H1 (cell line): Measurements from ENCODE around the gene RAET1L. TPM values are rescaled to one million over a fixed set of nuclear protein-coding genes. Genes with fewer than 3 reads are reported as not detected.

Source experiments
- CTCF ChIA-PET: fragments of 300-600 bp; sonication (Branson Sonifier 250); formaldehyde crosslinking; loops from one replicate; lab custom pipeline; 2021; ENCODE audit not compliant: partially characterized antibody; lab: Charles Lee
- POLR2A ChIA-PET: fragments of 300-600 bp; sonication (Branson Sonifier 250); formaldehyde crosslinking; loops from one replicate; lab custom pipeline; 2021; ENCODE audit warnings: inconsistent platforms; ENCODE audit not compliant: partially characterized antibody; lab: Charles Lee
- DNase-seq, 2 experiments: peaks; one replicate each; pipeline versions ENCODE4 v3.0.0 to v3.0.0-alpha.2; 2010 to 2022; ENCODE audit warnings: low spot score in 2 of 2, low read depth in 1 of 2, mixed read lengths in 1 of 2
- FAIRE-seq: peaks from 2 replicates; lab custom pipeline; 2011; peaks lifted over from hg19 to GRCh38; lab: Jason Lieb, UNC
- H2AFZ ChIP-seq: 2 replicates; pipeline ENCODE4 v1.8.1; 2012; ENCODE audit warnings: low read length, inconsistent platforms
- H2AK5ac ChIP-seq: 2 replicates; pipeline ENCODE4 v1.6.1; 2013; ENCODE audit warnings: low read depth, low read length
- H2BK120ac ChIP-seq: replicated peaks from 2 replicates; pipeline ENCODE3; 2013; ENCODE audit warnings: low read depth, low read length, inconsistent platforms
- H2BK12ac ChIP-seq: 2 replicates; pipeline ENCODE4 v1.6.1; 2013; ENCODE audit warnings: low read depth, low read length
- H2BK15ac ChIP-seq: 2 replicates; pipeline ENCODE4 v1.6.1; 2013; ENCODE audit warnings: low read length
- H2BK20ac ChIP-seq: 2 replicates; pipeline ENCODE4 v1.6.1; 2013; ENCODE audit warnings: low read length
- H2BK5ac ChIP-seq: 2 replicates; pipeline ENCODE4 v1.6.1; 2013; ENCODE audit warnings: low read depth, low read length
- H3K14ac ChIP-seq: 2 replicates; pipeline ENCODE4 v1.6.1; 2013; ENCODE audit warnings: inconsistent platforms; ENCODE audit not compliant: insufficient read length
- H3K18ac ChIP-seq: 2 replicates; pipeline ENCODE4 v1.6.1; 2013; ENCODE audit warnings: low read length; ENCODE audit errors: extremely low read depth
- H3K23ac ChIP-seq: 2 replicates; pipeline ENCODE4 v1.6.1; 2013; ENCODE audit warnings: inconsistent platforms; ENCODE audit not compliant: insufficient read length
- H3K23me2 ChIP-seq: 2 replicates; pipeline ENCODE4 v1.6.1; 2013; ENCODE audit warnings: low read depth, low read length
- H3K27ac ChIP-seq: 2 replicates; pipeline ENCODE4 v1.6.1; 2011; ENCODE audit warnings: low read depth, low read length, inconsistent platforms
- H3K27me3 ChIP-seq, 4 experiments: replicated peaks in 1 of 4; 1 replicate in 1 of 4; 2 replicates in 3 of 4; pipeline versions ENCODE4 v1.6.1 to v1.8.1; 2011 to 2013; ENCODE audit warnings: low read length in 3 of 4, mild to moderate bottlenecking in 3 of 4, inconsistent platforms in 2 of 4, mixed read lengths in 2 of 4, moderate library complexity in 1 of 4; ENCODE audit not compliant: control insufficient read depth in 3 of 4, insufficient read depth in 3 of 4; ENCODE audit errors: extremely low read depth in 1 of 4
- H3K36me3 ChIP-seq, 4 experiments: 2 replicates each; pipeline versions ENCODE4 v1.6.1 to v1.8.1; 2011 to 2013; ENCODE audit warnings: mild to moderate bottlenecking in 4 of 4, low read length in 3 of 4, moderate library complexity in 2 of 4, control low read depth in 1 of 4, inconsistent platforms in 1 of 4; ENCODE audit not compliant: insufficient read depth in 4 of 4, control insufficient read depth in 2 of 4
- H3K4ac ChIP-seq: replicated peaks from 2 replicates; pipeline ENCODE3; 2013; ENCODE audit warnings: low read length, low read depth, mixed read lengths, inconsistent platforms; ENCODE audit not compliant: insufficient read length
- H3K4me1 ChIP-seq, 4 experiments: replicated peaks in 1 of 4; 1 replicate in 1 of 4; 2 replicates in 3 of 4; pipeline versions ENCODE4 v1.6.1 to v1.8.1; 2011 to 2013; ENCODE audit warnings: low read length in 3 of 4, inconsistent platforms in 2 of 4, mixed read lengths in 1 of 4; ENCODE audit not compliant: insufficient read depth in 4 of 4, control insufficient read depth in 3 of 4
- H3K4me2 ChIP-seq, 2 experiments: 2 replicates each; pipeline versions ENCODE4 v1.6.1 to v1.8.1; 2011 to 2013; ENCODE audit warnings: low read depth in 2 of 2, low read length in 2 of 2, control low read depth in 1 of 2, inconsistent platforms in 1 of 2, mild to moderate bottlenecking in 1 of 2; ENCODE audit not compliant: insufficient read depth in 1 of 2
- H3K4me3 ChIP-seq, 4 experiments: fragments of 200-600, 300-600 bp in 1 of 4; sonication (generic), shearing (Covaris generic), sonication (Bioruptor Twin) in 1 of 4; 2 replicates each; pipeline versions ENCODE4 v1.5.1 to v1.8.1; 2011 to 2016; ENCODE audit warnings: low read length in 4 of 4, low read depth in 3 of 4, control low read depth in 2 of 4, inconsistent platforms in 2 of 4, mild to moderate bottlenecking in 2 of 4, mixed read lengths in 1 of 4, moderate library complexity in 1 of 4; ENCODE audit not compliant: insufficient read depth in 2 of 4; ENCODE audit errors: extremely low read depth in 1 of 4
- H3K56ac ChIP-seq: replicated peaks from 2 replicates; pipeline ENCODE3; 2013; ENCODE audit warnings: low read depth, mild to moderate bottlenecking, mixed read lengths, low read length, inconsistent platforms; ENCODE audit not compliant: insufficient read length
- H3K79me1 ChIP-seq: 2 replicates; pipeline ENCODE4 v1.6.1; 2013; ENCODE audit warnings: low read depth, low read length, control low read depth
- H3K79me2 ChIP-seq, 2 experiments: 2 replicates each; pipeline versions ENCODE4 v1.6.1 to v1.8.1; 2012 to 2013; ENCODE audit warnings: low read length in 2 of 2, mild to moderate bottlenecking in 2 of 2, inconsistent platforms in 1 of 2; ENCODE audit not compliant: insufficient read depth in 2 of 2, control insufficient read depth in 1 of 2
- H3K9ac ChIP-seq, 4 experiments: replicated peaks in 1 of 4; 1 replicate in 1 of 4; 2 replicates in 3 of 4; pipeline versions ENCODE4 v1.6.1 to v1.8.1; 2011 to 2013; ENCODE audit warnings: low read depth in 3 of 4, low read length in 3 of 4, control low read depth in 2 of 4, mild to moderate bottlenecking in 2 of 4, moderate library complexity in 2 of 4, inconsistent platforms in 1 of 4; ENCODE audit errors: extremely low read depth in 1 of 4
- H3K9me3 ChIP-seq, 2 experiments: 2 replicates each; pipeline versions ENCODE4 v1.6.1 to v1.8.1; 2012 to 2013; ENCODE audit warnings: mild to moderate bottlenecking in 2 of 2, moderate library complexity in 2 of 2, control low read depth in 1 of 2, inconsistent platforms in 1 of 2, low read depth in 1 of 2, low read length in 1 of 2, mixed read lengths in 1 of 2; ENCODE audit not compliant: insufficient read depth in 2 of 2
- H4K20me1 ChIP-seq, 2 experiments: replicated peaks in 1 of 2; 2 replicates each; pipeline versions ENCODE3 to v1.8.1; 2011 to 2013; ENCODE audit warnings: inconsistent platforms in 2 of 2, low read length in 2 of 2, mild to moderate bottlenecking in 1 of 2; ENCODE audit not compliant: insufficient read depth in 2 of 2, control insufficient read depth in 1 of 2
- H4K5ac ChIP-seq: 2 replicates; pipeline ENCODE4 v1.6.1; 2013; ENCODE audit warnings: low read length, low read depth, mixed read lengths, inconsistent platforms; ENCODE audit not compliant: insufficient read length
- H4K8ac ChIP-seq: 2 replicates; pipeline ENCODE4 v1.8.0; 2013; ENCODE audit warnings: mild to moderate bottlenecking, moderate library complexity, low read length, inconsistent platforms; ENCODE audit not compliant: insufficient read depth; ENCODE audit errors: extremely low read depth
- H4K91ac ChIP-seq: replicated peaks from 2 replicates; pipeline ENCODE3; 2013; ENCODE audit warnings: low read length, mixed read lengths, inconsistent platforms; ENCODE audit not compliant: insufficient read length
- ASH2L ChIP-seq: fragments of 200-600, 300-600 bp; sonication (generic); IDR thresholded peaks from one replicate; pipeline ENCODE4 v1.7.1; 2017; ENCODE audit warnings: low read length
- BACH1 ChIP-seq: IDR thresholded peaks from 2 replicates; pipeline ENCODE4 v1.6.1; 2012; ENCODE audit warnings: low read length, improper control_type of control experiment
- BRCA1 ChIP-seq: IDR thresholded peaks from 2 replicates; pipeline ENCODE4 v1.6.1; 2012; ENCODE audit warnings: low read depth, low read length, improper control_type of control experiment
- E2F6 ChIP-seq: IDR thresholded peaks from 2 replicates; pipeline ENCODE4 v1.6.1; 2012; ENCODE audit warnings: inconsistent platforms
- EP300 ChIP-seq, 2 experiments: IDR thresholded peaks; 1 replicate in 1 of 2; 2 replicates in 1 of 2; pipeline ENCODE4 v1.6.1; 2011 to 2012; ENCODE audit warnings: low read depth in 2 of 2, low read length in 2 of 2, mild to moderate bottlenecking in 2 of 2, borderline replicate concordance in 1 of 2, inconsistent platforms in 1 of 2, moderate library complexity in 1 of 2
- HDAC2 ChIP-seq, 2 experiments: fragments of 300-600 bp in 1 of 2; sonication (generic) in 1 of 2; IDR thresholded peaks; 2 replicates each; pipeline ENCODE4 v1.6.1; 2011 to 2012; ENCODE audit warnings: low read depth in 2 of 2, low read length in 2 of 2, mild to moderate bottlenecking in 2 of 2, moderate library complexity in 2 of 2, borderline replicate concordance in 1 of 2, inconsistent platforms in 1 of 2
- KDM5A ChIP-seq: fragments of 200-600 bp; IDR thresholded peaks from 2 replicates; pipeline ENCODE4 v1.7.1; 2012; ENCODE audit warnings: mild to moderate bottlenecking, low read length, inconsistent platforms, mixed read lengths
- MAFK ChIP-seq: IDR thresholded peaks from 2 replicates; pipeline ENCODE4 v1.6.1; 2012; ENCODE audit warnings: low read depth, mild to moderate bottlenecking, improper control_type of control experiment, low read length
- NRF1 ChIP-seq: IDR thresholded peaks from 2 replicates; pipeline ENCODE4 v1.6.1; 2011; ENCODE audit warnings: mild to moderate bottlenecking, low read depth, low read length, improper control_type of control experiment
- PHF8 ChIP-seq: fragments of 200-600 bp; sonication (generic); conservative IDR thresholded peaks from 2 replicates; pipeline ENCODE4 v1.7.1; 2012; ENCODE audit warnings: low read depth, mild to moderate bottlenecking, inconsistent platforms, low read length, moderate library complexity
- POU5F1 ChIP-seq: IDR thresholded peaks from 2 replicates; pipeline ENCODE4 v1.6.1; 2011; ENCODE audit warnings: low read depth, mild to moderate bottlenecking, low read length, moderate library complexity
- YY1 ChIP-seq: IDR thresholded peaks from 2 replicates; pipeline ENCODE4 v1.6.1; 2011; ENCODE audit warnings: low read depth, mild to moderate bottlenecking, low read length
- ZNF274 ChIP-seq: IDR thresholded peaks from 2 replicates; pipeline ENCODE4 v1.7.0; 2012; ENCODE audit warnings: low read length, borderline replicate concordance; ENCODE audit errors: extremely low read depth
- WGBS, 2 experiments: shearing (Covaris generic) in 1 of 2; methylation state at CpG; one replicate each; pipeline versions ENCODE4 v1.1.6 to v1.1.7; 2013 to 2015; ENCODE audit warnings: low lambda C conversion rate in 2 of 2, mixed read lengths in 2 of 2, inconsistent platforms in 1 of 2, low coverage in 1 of 2, missing lambda C conversion rate in 1 of 2; ENCODE audit not compliant: insufficient replicate concordance in 2 of 2, insufficient coverage in 1 of 2, insufficient read length in 1 of 2; ENCODE audit errors: extremely low coverage in 1 of 2, missing lambda C conversion rate in 1 of 2; 5-methylcytosine and 5-hydroxymethylcytosine counted together
- polyA plus RNA-seq, 7 experiments: library from polyadenylated mRNA; depleted of rRNA in 3 of 7; stranded (reverse) in 5 of 7; unstranded in 2 of 7; fragments of >200 nt in 5 of 7; fragments of 200-250 nt in 2 of 7; gene quantifications; 1 replicate in 5 of 7; 2 replicates in 1 of 7; 4 replicates in 1 of 7; pipeline versions ENCODE4 v1.2.1 to v1.2.3, GENCODE V29; 2011 to 2013; ENCODE audit warnings: missing spikeins in 2 of 7, mixed read lengths in 2 of 7
- total RNA-seq: library from RNA; stranded (reverse); fragmentation: NEBNext Ultra II Directional; extraction: Animal tissue kit (Norgen Biotek cat#: 25700); gene quantifications from 2 replicates; pipeline ENCODE4 v1.2.1, GENCODE V29; 2021

RAET1L gene
- total and polyA plus RNA-seq, 2 of the 8 experiments (the other 6 are each of a cell fraction or from before 2014, with no cell fraction given): not detected

GRCh38 chr6:150002710-150003109 is 22.6 kb downstream of the RAET1L start:
- H4K91ac ChIP-seq: no peak overlapping the region
- no peak overlapping the region for H3K14ac ChIP-seq
- no peak overlapping the region for H3K27ac ChIP-seq
- DNase-seq (no peak), FAIRE-seq (no peak)
- WGBS, 2 experiments: 79% methylated on average over 2 of the region's 2 CpGs; no CpG with 5 or more reads in 1 of the 2 experiments
- H4K5ac ChIP-seq: no peak overlapping the region
- no peak overlapping the region for H2BK120ac ChIP-seq
- no peak overlapping the region for H3K4me2 ChIP-seq
- H3K4me1 ChIP-seq: peaks cover 0 to 9% (median 4%) of the 10 kb centered on the region in 4 experiments; a peak in 3 of 7 replicates
- no peaks in the 10 kb centered on the region for H3K36me3 ChIP-seq
- peaks cover 16 to 35% (median 31%) of the 10 kb centered on the region in 4 experiments for H3K27me3 ChIP-seq
- H3K23ac ChIP-seq: no peak overlapping the region
- H3K9me3 ChIP-seq: no peaks in the 10 kb centered on the region
- peaks cover 6% of the 10 kb centered on the region for H3K23me2 ChIP-seq
- H4K8ac ChIP-seq: no peak overlapping the region
- H2BK12ac ChIP-seq: no peak overlapping the region
- H3K18ac ChIP-seq: no peak overlapping the region
- ChIA-PET CTCF (interaction anchor here (0.6 to 0.9 kb wide), 2 partner anchors 8 to 14 kb away, joined by 3 read pairs; no protein-coding TSS in a partner anchor), POLR2A (no interaction called here)
- no peaks in the 10 kb centered on the region for H3K79me2 ChIP-seq
- H3K4ac ChIP-seq: no peak overlapping the region
- H2BK20ac ChIP-seq: no peak overlapping the region
- H3K4me3 ChIP-seq: no peak overlapping the region
- H3K9ac ChIP-seq: no peak overlapping the region
- H2BK5ac ChIP-seq: no peak overlapping the region
- no peaks in the 10 kb centered on the region for H3K79me1 ChIP-seq
- peaks cover 3 to 5% of the 10 kb centered on the region in 2 experiments for H4K20me1 ChIP-seq
- no peak overlapping the region for H2AFZ ChIP-seq
- no peak overlapping the region for H2BK15ac ChIP-seq
- H3K56ac ChIP-seq: no peak overlapping the region
- no peak overlapping the region for H2AK5ac ChIP-seq
- TF ChIP-seq MAFK: no peak
- TF ChIP-seq BRCA1: no peak
- no peak for TF ChIP-seq E2F6
- no peak for TF ChIP-seq BACH1
- TF ChIP-seq EP300 (IDR thresholded peaks at IDR 0.05; ENCODE audit: borderline replicate concordance in 1 of 2, low read depth in 2 of 2, low read length in 2 of 2): no peak
- no peak for TF ChIP-seq ASH2L
- TF ChIP-seq POU5F1: no peak
- TF ChIP-seq NRF1: no peak
- TF ChIP-seq YY1: no peak
- no peak for TF ChIP-seq HDAC2 (IDR thresholded peaks at IDR 0.05; ENCODE audit: borderline replicate concordance in 1 of 2, low read depth in 2 of 2, low read length in 2 of 2)
- TF ChIP-seq ZNF274: no peak
- TF ChIP-seq KDM5A: no peak
- no peak for TF ChIP-seq PHF8
